ENCODE results near the gene ST3GAL2. TPM values are rescaled to one million over a fixed set of nuclear protein-coding genes. Genes with fewer than 3 reads are reported as not detected.
A peak's percentile ranks its signal among the peaks of the same experiment; 100 is the strongest.

ST3GAL2 gene
- total RNA-seq, 1 experiment from 2014 or later, result 45.9 TPM

GRCh38 chr16:70412385-70412784 lies 26.5 kb downstream of the ST3GAL2 start:
- no peaks in the 10 kb centered on the region for H3K27me3 ChIP-seq (ENCODE audit: insufficient read depth, low read length)
- H3K4ac ChIP-seq (ENCODE audit: low read depth, low read length), result no peak overlapping the region
- peaks cover 13% of the 10 kb centered on the region; the same call in 1 of the 2 replicates for H3K4me1 ChIP-seq (ENCODE audit: insufficient read depth, low read length)
- H3K27me3 Mint-ChIP-seq (ENCODE audit: low read depth), result no peaks in the 10 kb centered on the region
- no peak overlapping the region for H2BK15ac ChIP-seq (ENCODE audit: low read depth, low read length)
- H3K56ac ChIP-seq (ENCODE audit: insufficient read length, low read depth, low read length), result no peak overlapping the region
- no peak overlapping the region for H2AK5ac ChIP-seq (ENCODE audit: insufficient read length, low read length)
- H3K27ac Mint-ChIP-seq, result peak overlapping the region in 1 of 3 experiments; percentile 68; a peak in 2 of 7 replicates
- H3T11ph ChIP-seq (ENCODE audit: low read length), result no peak overlapping the region
- no peak overlapping the region for H4K8ac ChIP-seq (replicated peaks; ENCODE audit: insufficient read length, low read depth, low read length)
- H3K79me1 ChIP-seq (ENCODE audit: insufficient read depth, low read depth, low read length, poor library complexity, severe bottlenecking), result no peaks in the 10 kb centered on the region
- H4K91ac ChIP-seq (ENCODE audit: insufficient read length, low read depth, low read length), result no peak overlapping the region
- no peak overlapping the region for H2AFZ ChIP-seq (ENCODE audit: low read length)
- no peak overlapping the region for H3K4me3 Mint-ChIP-seq
- H3K79me2 ChIP-seq (ENCODE audit: insufficient read depth, low read length), result no peaks in the 10 kb centered on the region; the same call in 1 of the 2 replicates
- no peak overlapping the region for H3K23ac ChIP-seq (ENCODE audit: insufficient read length, low read depth, low read length)
- no peak overlapping the region for H2BK20ac ChIP-seq (ENCODE audit: low read depth, low read length, poor library complexity, severe bottlenecking)
- H3K9ac ChIP-seq (ENCODE audit: extremely low read depth, insufficient read length, low read length), result no peak overlapping the region
- H2BK12ac ChIP-seq (ENCODE audit: insufficient read length, low read depth, low read length), result no peak overlapping the region
- H2BK5ac ChIP-seq (ENCODE audit: insufficient read length, low read length), result no peak overlapping the region
- H3K14ac ChIP-seq (ENCODE audit: insufficient read depth, low read length), result no peak overlapping the region
- H4K20me1 ChIP-seq (ENCODE audit: control insufficient read depth, insufficient read depth, insufficient read length), result no peaks in the 10 kb centered on the region
- no peak for DNase-seq
- no peak overlapping the region for H3K18ac ChIP-seq (ENCODE audit: insufficient read length, low read depth, low read length)
- H3K27ac ChIP-seq (ENCODE audit: insufficient read length, low read depth, low read length), result no peak overlapping the region
- no peaks in the 10 kb centered on the region for H3K9me3 ChIP-seq (ENCODE audit: control insufficient read depth, low read depth, low read length)
- H3K4me1 Mint-ChIP-seq, result peaks cover 25 to 29% of the 10 kb centered on the region in 2 experiments
- no peak overlapping the region for H2BK120ac ChIP-seq (ENCODE audit: low read depth, low read length, poor library complexity, severe bottlenecking)
- no peak overlapping the region for H3K4me2 ChIP-seq (ENCODE audit: insufficient read depth, insufficient read length, low read length)
- H4K5ac ChIP-seq (ENCODE audit: insufficient read length, low read depth, low read length), result no peak overlapping the region
- peaks cover 2 to 20% (median 4%) of the 10 kb centered on the region in 3 experiments; a peak in 3 of 7 replicates for H3K36me3 Mint-ChIP-seq (ENCODE audit: insufficient read depth in 1 of 3, low read depth in 3 of 3)
- H3K23me2 ChIP-seq (ENCODE audit: insufficient read length, low read depth, low read length, poor library complexity, severe bottlenecking), result no peaks in the 10 kb centered on the region
- H3K9me3 Mint-ChIP-seq, result no peaks in the 10 kb centered on the region
- no peak for TF ChIP-seq CTCF (conservative IDR thresholded peaks at IDR 0.05)
- no CpG with 5 or more reads among the region's 8 CpGs for WGBS (ENCODE audit: extremely low coverage, insufficient read length, low lambda C conversion rate)
